Smooth muscle cell (in vitro differentiated cells): ENCODE measurements around the gene ZMYND12. TPM values are rescaled to one million over a fixed set of nuclear protein-coding genes. Genes with fewer than 3 reads are reported as not detected.
"Not testable (repeated sequence)": the region's sequence is repeated elsewhere in the genome, so short reads cannot be mapped to it uniquely, and the experiment has no call there.

Experiments
- DNase-seq: peaks from one replicate; lab custom pipeline; 2025; ENCODE audit not compliant: unreplicated experiment; lab: John Stamatoyannopoulos, UW
- H2AFZ ChIP-seq: fragments of 200-600 bp; sonication (generic); 2 replicates; pipeline ENCODE4 v1.6.0; 2016; ENCODE audit warnings: antibody characterized with exemption, low read depth, mild to moderate bottlenecking
- H3F3A ChIP-seq: fragments of 200-600 bp; sonication (generic); 2 replicates; pipeline ENCODE4 v1.6.0; 2017; ENCODE audit warnings: antibody characterized with exemption, low read depth
- H3K27ac ChIP-seq: fragments of 200-600 bp; sonication (generic); 2 replicates; pipeline ENCODE4 v1.5.1; 2016; ENCODE audit warnings: low read depth, mild to moderate bottlenecking
- H3K27me3 ChIP-seq: fragments of 200-600 bp; sonication (generic); 2 replicates; pipeline ENCODE4 v1.6.1; 2016; ENCODE audit warnings: low read depth, mild to moderate bottlenecking
- H3K36me3 ChIP-seq: fragments of 200-600 bp; sonication (generic); 2 replicates; pipeline ENCODE4 v1.5.1; 2016; ENCODE audit warnings: low read depth
- H3K4me1 ChIP-seq: fragments of 200-600 bp; sonication (generic); 2 replicates; pipeline ENCODE4 v1.5.1; 2016; ENCODE audit warnings: low read depth
- H3K4me2 ChIP-seq: fragments of 200-600 bp; sonication (generic); 2 replicates; pipeline ENCODE4 v1.6.0; 2016; ENCODE audit warnings: mild to moderate bottlenecking
- H3K4me3 ChIP-seq: fragments of 200-600 bp; sonication (generic); 2 replicates; pipeline ENCODE4 v1.5.1; 2016; ENCODE audit warnings: mild to moderate bottlenecking
- H3K79me2 ChIP-seq: fragments of 200-600 bp; sonication (generic); 2 replicates; pipeline ENCODE4 v1.6.0; 2016; ENCODE audit warnings: low read depth, mild to moderate bottlenecking
- H3K9ac ChIP-seq: fragments of 200-600 bp; sonication (generic); 2 replicates; pipeline ENCODE4 v1.6.0; 2016; ENCODE audit warnings: low read depth
- H3K9me3 ChIP-seq: fragments of 200-600 bp; sonication (generic); replicated peaks from 2 replicates; pipeline ENCODE4 v1.5.1; 2016; ENCODE audit warnings: low read depth
- H4K20me1 ChIP-seq: fragments of 200-600 bp; sonication (generic); 2 replicates; pipeline ENCODE4 v1.6.0; 2016; ENCODE audit warnings: low read depth
- CTCF ChIP-seq: fragments of 200-600 bp; sonication (generic); IDR thresholded peaks from 2 replicates; pipeline ENCODE4 v1.5.1; 2017; ENCODE audit warnings: borderline replicate concordance, mild to moderate bottlenecking, antibody characterized with exemption; ENCODE audit not compliant: insufficient read depth, poor library complexity, severe bottlenecking
- WGBS: methylation state at CpG from one replicate; pipeline ENCODE4 v1.1.7; 2016; ENCODE audit warnings: low lambda C conversion rate; 5-methylcytosine and 5-hydroxymethylcytosine counted together
- polyA plus RNA-seq: library from polyadenylated mRNA; unstranded; fragments of >200 nt; fragmentation: Nextera tagmentation; extraction: Ambion mirVana; gene quantifications from 2 replicates; pipeline ENCODE4 v1.2.1, GENCODE V29; 2016
- total RNA-seq: library from RNA; depleted of rRNA; stranded (reverse); fragments of >200 nt; gene quantifications from 2 replicates; pipeline ENCODE4 v1.2.3, GENCODE V29; 2014

The ZMYND12 gene
- total and polyA plus RNA-seq, 2 experiments from 2014 or later = 1.5 to 1.8 TPM

- H4K20me1 ChIP-seq = no peaks in the 10 kb centered on the region
- no peak for DNase-seq
- H3K27me3 ChIP-seq = no peaks in the 10 kb centered on the region
- H3K79me2 ChIP-seq = no peaks in the 10 kb centered on the region
- H3K9me3 ChIP-seq = no peaks in the 10 kb centered on the region
- no peak for TF ChIP-seq CTCF
- H3K4me2 ChIP-seq = no peak overlapping the region
- peaks cover 6% of the 10 kb centered on the region for H3K36me3 ChIP-seq
- no peaks in the 10 kb centered on the region for H3K4me1 ChIP-seq
- H3K4me3 ChIP-seq = no peak overlapping the region
- H3K9ac ChIP-seq = no peak overlapping the region
- 89% methylated on average over 3 of the region's 3 CpGs for WGBS
- H2AFZ ChIP-seq = no peak overlapping the region
- H3F3A ChIP-seq = no peaks in the 10 kb centered on the region
- H3K27ac ChIP-seq = no peak overlapping the region
Observed at GRCh38 chr1:42477775-42478174, 22.0 kb upstream of the ZMYND12 start.

DNA sequence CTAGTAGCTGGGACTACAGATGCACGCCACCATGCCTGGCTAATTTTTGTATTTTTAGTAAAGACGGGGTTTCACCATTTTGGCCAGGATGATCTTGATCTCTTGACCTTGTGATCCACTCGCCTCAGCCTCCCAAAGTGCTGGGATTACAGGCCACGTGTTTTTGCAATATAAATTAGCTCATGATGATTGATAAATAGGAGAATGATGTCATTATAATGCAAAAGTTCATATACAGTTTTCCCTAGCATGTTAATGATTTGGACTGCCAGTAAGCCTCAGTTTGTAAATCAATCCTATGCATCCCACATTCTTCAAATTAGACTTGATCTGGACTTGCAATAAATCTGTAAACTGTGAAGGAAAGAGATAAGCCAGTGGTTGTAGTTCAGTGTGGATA lies 21.5 kb upstream of the ZMYND12 start:
- not testable (repeated sequence) for H3F3A ChIP-seq, H3K79me2 ChIP-seq, H3K9ac ChIP-seq, H3K27me3 ChIP-seq, H3K4me1 ChIP-seq, H3K36me3 ChIP-seq, H3K27ac ChIP-seq, H2AFZ ChIP-seq, H3K4me3 ChIP-seq, H3K9me3 ChIP-seq, H4K20me1 ChIP-seq, H3K4me2 ChIP-seq, DNase-seq
- 87% methylated on average over 4 of the region's 4 CpGs for WGBS

DNA sequence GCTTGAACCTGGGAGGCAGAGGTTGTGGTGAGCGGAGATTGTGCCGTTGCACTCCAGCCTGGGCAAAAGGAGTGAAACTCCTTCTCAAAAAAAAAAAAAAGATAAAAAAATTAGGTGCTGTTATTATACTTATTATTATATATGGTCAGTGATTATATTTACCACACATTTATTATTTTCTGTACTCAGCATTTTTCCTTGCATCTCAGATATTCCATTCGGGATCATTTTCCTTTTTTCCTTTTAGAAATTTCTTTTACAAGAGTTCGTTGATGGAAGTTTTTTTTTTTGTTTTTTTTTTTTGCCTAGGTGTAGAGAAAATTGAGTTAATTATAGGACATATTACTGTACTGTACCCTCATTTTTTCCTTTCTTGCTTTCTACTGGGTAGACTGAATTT lies 20.8 kb upstream of the ZMYND12 start:
- Histone ChIP-seq H3K27me3 (no peaks in the 10 kb centered on the region), H3K9ac (no peak overlapping the region), H3K4me2 (no peak overlapping the region), H3K9me3 (no peaks in the 10 kb centered on the region), H3K27ac (no peak overlapping the region), H3K36me3 (peaks cover 6% of the 10 kb centered on the region), H3K79me2 (no peaks in the 10 kb centered on the region), H3F3A (no peaks in the 10 kb centered on the region), H3K4me1 (no peaks in the 10 kb centered on the region), H3K4me3 (no peak overlapping the region), H2AFZ (no peak overlapping the region), H4K20me1 (no peaks in the 10 kb centered on the region)
- TF ChIP-seq CTCF = no peak
- 95% methylated on average over 4 of the region's 4 CpGs for WGBS
- DNase-seq = no peak

DNA sequence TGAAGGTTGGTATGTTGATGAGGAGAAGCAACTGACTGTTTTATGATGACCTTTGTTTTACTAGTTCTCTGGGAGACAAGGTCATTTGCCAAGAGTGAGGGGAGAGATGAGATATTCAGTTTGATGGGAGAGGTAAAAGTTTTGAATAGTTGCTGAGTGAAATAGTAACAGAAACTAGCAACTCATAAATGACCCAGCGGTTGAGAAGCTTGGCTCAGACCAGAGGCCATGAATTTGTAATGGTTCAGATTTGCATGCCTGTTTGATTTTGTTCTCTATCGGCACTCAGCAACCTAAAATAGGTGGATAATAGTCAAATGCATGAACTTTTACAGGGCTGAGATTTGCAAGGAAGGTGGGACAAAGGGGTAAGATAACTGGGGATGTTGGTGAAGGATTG lies 13.9 kb upstream of the ZMYND12 start:
- H3F3A ChIP-seq = no peaks in the 10 kb centered on the region
- H3K4me1 ChIP-seq = no peaks in the 10 kb centered on the region
- H3K9me3 ChIP-seq = no peaks in the 10 kb centered on the region
- no peaks in the 10 kb centered on the region for H4K20me1 ChIP-seq
- no peaks in the 10 kb centered on the region for H3K79me2 ChIP-seq
- no peak overlapping the region for H3K9ac ChIP-seq
- no peak overlapping the region for H2AFZ ChIP-seq
- H3K36me3 ChIP-seq = no peaks in the 10 kb centered on the region
- 86% methylated on average over 2 of the region's 2 CpGs for WGBS
- H3K27ac ChIP-seq = no peak overlapping the region
- no peaks in the 10 kb centered on the region for H3K27me3 ChIP-seq
- no peak for TF ChIP-seq CTCF
- no peak overlapping the region for H3K4me2 ChIP-seq
- H3K4me3 ChIP-seq = no peak overlapping the region
- DNase-seq = no peak
